Embryonic facial prominence (tissue), 1 donor: ENCODE measurements around the gene SMIM14.
"Not testable (repeated sequence)": the region's sequence is repeated elsewhere in the genome, so short reads cannot be mapped to it uniquely, and the experiment has no call there.

ENCODE experiments used
- DNase-seq: peaks from one replicate; pipeline ENCODE4 v3.0.0-alpha.2; 2016; ENCODE audit errors: extremely low spot score

SMIM14 gene

GRCh38 chr4:39638354-39639239 lies at the start of gene SMIM14:
Gene SMIM14, minus strand, starts transcription at chr4:39638865. Its CDS starts 33,720 bp downstream, at chr4:39605145.
- DNase-seq = peak; percentile 90

DNA sequence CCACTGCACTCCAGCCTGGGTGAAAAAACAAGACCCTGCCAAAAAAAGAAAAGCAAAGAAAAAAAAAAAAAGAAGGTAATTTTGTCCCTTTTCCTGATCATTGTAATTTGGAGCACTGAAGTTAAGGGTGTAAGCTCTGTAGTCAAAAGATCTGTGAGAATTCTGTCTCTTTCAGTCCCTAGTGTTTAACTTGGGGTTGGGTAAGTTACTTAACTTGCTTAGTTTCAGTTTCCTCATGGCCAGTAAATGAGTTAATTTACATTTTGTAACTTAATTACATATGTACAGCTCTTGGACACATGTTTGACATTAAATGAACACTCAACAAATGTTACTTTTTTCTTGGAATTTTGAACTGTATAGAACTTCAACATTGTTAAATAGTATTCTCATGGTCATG lies 48.3 kb upstream of the SMIM14 start:
- no peak for DNase-seq

- no peak for DNase-seq
Observed at GRCh38 chr4:39685990-39686389, 47.3 kb upstream of the SMIM14 start.

- DNase-seq = no peak
Observed at GRCh38 chr4:39682138-39682537, 43.5 kb upstream of the SMIM14 start.

GRCh38 chr4:39681003-39681402 lies 42.3 kb upstream of the SMIM14 start:
- not testable (repeated sequence) for DNase-seq

DNA sequence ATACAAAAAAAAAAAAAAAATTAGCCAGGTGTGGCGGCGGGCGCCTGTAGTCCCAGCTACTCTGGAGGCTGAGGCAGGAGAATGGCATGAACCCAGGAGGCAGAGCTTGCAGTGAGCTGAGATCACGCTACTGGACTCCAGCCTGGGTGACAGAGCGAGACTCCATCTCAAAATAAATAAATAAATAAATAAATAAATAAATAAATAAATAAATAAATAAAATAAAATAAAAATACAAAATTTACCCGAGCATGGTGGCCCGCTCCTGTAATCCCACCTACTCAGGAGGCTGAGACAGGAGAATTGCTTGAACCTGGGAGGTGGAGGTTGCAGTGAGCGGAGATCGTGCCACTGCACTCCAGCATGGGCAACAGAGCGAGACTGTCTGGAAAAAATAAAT lies 37.0 kb upstream of the SMIM14 start:
- DNase-seq = not testable (repeated sequence)

- not testable (repeated sequence) for DNase-seq
Observed at GRCh38 chr4:39670296-39670695, 31.6 kb upstream of the SMIM14 start.

DNA sequence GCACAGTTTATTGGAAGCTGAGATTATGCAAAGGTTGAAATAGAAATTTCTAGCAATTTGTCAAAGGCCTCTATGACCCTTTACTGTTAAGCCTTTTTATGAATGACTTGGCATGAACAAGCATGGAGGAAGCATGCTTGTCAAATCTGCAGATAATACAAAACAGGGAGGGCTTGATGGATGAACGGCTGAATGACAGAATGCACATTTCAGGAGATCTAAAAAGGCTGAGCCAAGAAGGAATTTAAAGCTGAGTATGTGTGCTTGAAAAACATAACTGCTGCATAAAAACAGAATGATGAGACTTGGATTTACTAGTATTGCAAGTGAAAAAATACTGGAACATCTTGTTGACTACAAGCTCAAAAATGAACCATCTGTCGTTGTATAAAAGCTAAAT lies 30.2 kb upstream of the SMIM14 start:
- DNase-seq = no peak

- DNase-seq = no peak
Observed at GRCh38 chr4:39667706-39668105, 29.0 kb upstream of the SMIM14 start.

GRCh38 chr4:39664828-39665731 lies 26.4 kb upstream of the SMIM14 start:
- no peak for DNase-seq

DNA sequence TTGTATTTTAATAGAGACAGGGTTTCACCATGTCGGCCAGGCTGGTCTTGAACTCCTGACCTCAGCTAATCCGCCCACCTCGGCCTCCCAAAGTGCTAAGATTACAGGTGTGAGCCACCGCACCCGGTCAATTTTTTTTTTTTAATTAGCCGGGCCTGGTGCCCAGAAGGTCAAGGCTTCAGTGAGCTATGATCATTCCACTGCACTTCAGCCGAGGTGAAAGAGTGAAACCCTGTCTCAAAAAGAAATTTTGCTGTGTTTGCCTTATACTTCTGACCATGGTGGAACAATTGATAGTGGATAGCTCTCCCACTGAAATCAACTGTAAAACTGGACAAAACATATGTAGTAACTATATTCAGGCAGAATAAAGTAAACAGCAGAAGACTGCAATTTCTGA lies 24.0 kb upstream of the SMIM14 start:
- no peak for DNase-seq

DNA sequence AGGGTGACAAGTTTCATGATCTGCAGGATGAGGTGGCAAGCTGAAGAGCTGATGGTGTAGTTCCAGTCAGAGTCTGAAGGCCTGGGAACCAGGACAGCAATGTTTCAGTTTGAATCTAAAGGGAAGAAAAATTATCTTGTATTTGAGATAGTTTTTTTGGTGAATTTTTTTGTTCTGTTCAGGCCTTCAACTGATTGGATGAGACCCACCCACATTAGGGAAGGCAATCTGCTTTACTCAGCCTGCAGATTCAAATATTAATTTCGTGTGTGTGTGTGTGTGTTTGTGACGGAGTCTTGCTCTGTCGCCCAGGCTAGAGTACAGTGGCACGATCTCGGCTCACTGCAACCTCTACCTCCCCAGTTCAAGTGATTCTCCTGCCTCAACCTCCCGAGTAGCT lies 22.1 kb upstream of the SMIM14 start:
- DNase-seq = no peak

- DNase-seq = no peak
Observed at GRCh38 chr4:39660045-39660444, 21.4 kb upstream of the SMIM14 start.

- no peak for DNase-seq
Observed at GRCh38 chr4:39658756-39659155, 20.1 kb upstream of the SMIM14 start.

GRCh38 chr4:39657465-39657864 lies 18.8 kb upstream of the SMIM14 start:
- DNase-seq = no peak

DNA sequence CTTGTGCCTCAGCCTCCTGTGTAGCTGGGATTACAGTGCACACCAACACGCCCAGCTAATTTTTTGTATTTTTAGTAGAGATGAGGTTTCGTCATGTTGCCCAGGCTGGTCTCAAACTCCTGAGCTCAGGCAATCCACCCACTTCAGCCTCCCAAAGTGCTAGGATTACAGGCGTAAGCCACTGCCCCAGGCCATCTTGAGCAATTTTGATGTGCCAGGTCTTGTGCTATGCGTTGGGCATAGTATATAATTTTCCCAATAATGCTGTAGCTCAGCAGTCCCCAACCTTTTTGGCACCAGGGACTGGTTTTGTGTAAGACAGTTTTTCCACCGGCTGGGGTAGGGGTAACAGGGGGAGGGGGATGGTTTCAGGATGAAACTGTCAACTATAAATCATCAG lies 18.0 kb upstream of the SMIM14 start:
- DNase-seq = not testable (repeated sequence)

DNA sequence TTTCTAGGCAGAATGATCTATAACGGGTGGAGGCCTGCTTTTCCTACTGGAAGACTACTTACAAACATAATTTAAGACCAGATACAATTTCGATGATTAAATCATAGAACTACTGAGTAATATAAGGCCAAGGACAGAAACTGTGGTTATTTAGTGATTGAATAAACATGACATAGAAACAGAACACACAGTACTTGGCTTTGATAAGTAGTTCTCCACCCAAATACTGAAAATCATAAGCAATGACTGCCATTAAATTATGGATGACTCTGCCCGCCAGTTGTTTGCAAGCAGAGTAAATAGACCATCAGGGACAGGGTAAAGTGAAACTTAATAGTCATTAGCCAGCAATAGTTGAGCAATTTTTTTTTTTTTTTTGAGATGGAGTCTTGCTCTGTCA lies 17.2 kb upstream of the SMIM14 start:
- DNase-seq = no peak

DNA sequence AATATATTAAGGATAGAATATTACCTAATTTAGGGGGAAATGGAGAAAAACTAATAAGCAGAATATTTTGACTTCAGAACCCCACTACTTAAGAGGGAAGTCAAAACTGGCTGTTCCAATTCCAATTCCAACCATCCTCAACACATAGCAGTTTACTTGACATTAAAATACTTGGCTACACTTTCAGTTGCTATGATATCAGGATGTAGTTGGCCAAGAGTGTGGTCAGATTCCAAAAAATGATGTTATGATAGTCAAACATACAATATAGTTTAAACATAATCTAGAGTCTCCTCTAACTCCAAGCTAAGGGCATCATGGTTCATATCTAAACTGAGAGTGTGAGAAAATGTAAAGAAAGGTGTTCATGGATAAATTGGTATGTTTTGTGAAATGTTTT lies 16.5 kb upstream of the SMIM14 start:
- DNase-seq = no peak

DNA sequence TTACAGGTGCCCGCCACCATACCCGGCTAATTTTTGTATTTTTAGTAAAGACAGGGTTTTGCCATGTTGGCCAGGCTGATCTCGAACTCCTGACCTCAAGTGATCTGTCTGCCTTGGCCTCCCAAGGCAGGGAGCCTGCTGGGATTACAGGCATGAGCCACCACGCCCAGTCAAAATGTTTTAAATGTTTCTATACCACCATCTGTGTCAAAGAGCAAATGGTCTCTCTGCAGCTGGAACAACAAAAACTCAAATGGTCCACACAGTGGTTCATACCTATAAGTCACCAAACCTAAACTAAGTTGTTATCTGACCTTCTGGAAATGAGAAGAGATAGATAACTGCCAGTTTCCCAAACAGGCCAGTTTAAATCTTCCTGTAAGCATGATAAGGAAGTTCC lies 12.9 kb upstream of the SMIM14 start:
- not testable (repeated sequence) for DNase-seq

GRCh38 chr4:39649639-39650265 lies 11.1 kb upstream of the SMIM14 start:
- DNase-seq = no peak

DNA sequence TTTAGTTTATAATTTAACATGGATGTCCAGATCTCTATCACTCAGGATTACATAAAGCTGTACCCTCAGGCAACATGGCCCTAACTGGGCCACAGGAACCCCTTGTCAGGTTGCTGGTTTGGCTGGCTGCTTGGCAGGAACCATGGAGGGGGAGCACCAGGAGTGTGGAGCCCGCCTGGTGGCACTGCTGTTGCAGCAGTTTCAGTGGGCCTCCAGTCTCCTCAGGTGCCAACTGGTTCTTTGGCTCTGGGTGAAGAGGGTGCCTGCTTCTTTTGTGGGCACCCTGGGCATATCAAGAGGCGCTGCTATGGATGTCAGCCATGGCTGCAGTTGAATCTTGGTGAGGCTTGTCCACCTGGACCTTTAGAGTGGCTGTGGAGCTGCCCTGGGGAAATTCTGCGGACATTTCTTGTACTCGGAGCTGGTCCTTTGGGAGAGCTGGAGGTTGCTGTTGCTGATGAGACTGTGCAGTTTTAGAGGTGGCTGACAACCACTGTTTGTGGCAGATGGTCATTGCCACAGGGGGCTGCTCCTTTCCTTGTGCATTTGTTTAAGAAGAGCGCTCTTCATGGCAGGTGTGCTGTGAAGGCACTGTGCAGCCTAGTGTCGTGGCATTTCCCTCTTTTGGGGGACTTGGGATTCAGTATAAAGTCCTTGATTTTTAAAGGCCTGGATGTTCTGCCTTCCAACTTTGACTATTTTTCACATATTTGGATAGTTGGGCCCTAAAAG lies 10.3 kb upstream of the SMIM14 start:
- no peak for DNase-seq
